ENCODE measurements around the gene FOXO6.

The FOXO6 gene

DNA sequence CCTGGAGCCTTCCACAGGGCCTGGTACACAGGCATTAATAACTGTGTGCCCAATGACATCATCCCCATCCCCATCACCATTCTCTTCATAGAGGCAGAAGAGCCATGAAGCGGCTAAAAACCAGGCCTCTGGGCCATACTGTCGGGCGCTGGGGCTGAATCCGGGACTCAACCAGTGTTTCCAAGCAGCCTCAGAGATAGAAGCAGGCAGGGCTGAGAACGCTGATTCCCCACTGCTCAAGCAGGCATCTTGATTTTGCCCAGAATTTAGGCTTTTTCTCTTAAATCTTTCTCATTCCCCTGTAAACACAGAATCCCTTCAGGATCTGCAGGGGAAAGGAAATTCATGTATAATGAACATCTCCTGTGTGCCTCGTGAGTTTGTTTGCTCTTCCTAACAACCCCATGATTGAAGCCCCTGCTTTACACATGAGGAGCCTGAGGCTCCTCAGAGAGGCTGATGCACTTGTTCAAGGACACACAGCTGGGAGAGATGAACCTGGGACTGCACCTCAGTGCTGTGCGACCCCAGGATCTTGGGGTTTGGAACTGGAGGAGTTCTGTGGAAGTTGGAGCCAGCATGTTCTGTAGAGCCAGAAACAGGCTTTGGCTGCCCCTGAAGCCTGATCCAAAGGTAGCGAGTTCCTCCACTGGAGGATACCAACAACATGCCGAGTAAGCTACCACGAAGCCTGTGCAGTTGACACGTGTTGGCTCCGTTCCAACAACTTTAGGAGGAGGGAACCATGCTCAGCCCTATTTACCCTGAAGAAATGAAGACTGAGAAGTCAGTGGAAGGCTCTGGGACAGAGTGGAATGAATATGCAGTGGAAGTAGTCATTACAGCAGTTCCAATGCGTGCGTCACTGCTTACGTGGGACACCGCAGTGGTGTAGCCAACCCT, 67.8 kb downstream of the FOXO6 start:
- DNase-seq = no peak

DNA sequence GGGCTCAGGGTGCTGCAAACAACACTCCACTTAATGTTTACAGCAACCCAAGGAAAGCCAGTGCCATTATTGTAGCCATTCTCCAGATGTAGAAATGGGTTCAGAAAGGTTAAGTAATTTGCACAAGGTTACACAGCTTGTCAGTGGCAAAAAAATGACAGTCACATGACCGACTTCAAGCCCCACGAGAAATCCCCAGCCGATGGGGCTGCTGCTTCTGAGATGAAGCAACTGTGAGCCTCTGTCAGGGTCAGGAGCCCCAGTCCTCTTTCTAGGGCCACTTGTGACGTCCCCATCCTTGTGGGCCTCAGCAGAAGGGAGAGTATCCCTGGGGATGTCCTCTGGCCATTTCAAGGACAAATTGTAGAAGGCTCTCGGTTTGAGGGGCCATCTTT, 68.4 kb downstream of the FOXO6 start:
- no peak for DNase-seq

DNA sequence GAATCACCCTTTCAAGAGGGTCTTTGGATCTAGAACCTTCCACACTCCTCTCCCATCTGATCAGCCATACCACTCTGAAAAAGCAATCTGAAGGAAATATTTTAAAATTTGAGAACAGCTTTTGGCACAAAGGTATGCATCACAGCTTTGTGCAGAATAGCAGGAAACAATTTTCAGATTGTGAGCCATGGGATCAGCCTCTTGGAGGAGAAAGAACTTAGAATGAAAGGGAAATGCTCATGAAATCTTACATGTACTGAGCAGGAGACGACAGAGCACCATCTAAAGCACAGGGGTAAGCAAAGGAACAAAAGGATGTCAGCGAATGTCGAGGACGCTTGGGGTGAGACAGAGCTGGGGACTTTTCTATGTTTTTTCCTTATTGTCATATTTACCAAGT, 68.8 kb downstream of the FOXO6 start:
- DNase-seq = no peak

DNA sequence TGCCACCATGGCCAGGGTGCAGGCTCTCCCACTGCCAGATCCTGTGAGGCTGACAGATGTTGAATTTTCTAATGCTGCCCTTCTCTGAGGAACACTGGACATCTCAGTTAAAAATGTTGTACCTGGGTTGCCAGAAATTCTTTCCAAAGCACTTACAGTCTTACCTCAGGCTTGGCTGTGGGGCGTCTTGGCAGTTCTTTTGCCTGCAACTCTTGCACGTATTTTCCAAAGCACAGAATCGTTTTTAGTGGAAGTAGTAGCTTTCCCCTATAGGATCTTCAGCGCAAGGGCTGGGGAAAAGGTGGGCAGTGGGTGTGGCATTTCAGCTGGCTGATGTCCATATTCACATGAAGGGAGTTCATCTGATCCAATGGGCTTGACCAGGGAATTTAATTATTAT, 69.3 kb downstream of the FOXO6 start:
- no peak for DNase-seq

DNA sequence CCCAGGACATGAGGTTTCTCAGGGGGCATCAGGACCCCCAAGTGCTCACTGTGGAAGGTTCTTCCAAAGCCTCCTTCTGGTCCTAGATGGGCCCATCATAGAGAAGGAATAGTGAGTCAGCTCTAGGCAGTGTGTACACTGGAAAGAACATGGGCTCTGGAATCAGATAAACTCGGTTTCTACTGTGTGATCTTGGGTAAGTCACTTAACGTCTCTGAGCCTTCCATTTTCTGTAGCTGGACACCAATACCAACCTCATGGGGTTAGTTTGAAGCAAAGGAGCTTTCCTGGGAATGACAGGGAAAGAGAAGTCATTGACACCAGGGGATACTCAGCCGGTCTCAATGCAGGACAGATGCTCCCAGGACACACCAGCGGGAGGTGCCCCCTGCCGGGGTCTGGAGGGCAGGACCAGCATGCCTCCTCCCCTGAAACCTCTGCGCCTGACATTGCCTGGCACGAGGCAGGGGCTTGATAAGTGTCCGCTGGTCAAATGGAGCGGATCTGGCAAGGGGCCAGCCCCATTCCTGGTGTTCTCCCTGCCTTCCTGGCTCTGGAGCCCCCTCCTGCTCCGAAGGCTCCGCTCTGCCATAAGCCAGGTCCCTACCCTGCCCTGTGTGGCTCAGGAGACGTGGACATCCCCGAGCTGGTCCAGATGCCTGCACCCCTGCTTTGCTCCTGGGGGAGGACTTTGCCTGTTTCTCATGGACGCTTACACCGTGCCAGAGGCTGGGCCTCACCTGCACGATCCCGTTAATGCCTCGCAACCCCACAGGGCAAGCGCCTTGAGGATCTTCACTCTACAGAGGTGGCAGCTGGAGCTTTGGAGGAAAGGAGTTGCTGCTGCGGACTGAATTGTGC, 70.5 kb downstream of the FOXO6 start:
- peak; percentile 34 for DNase-seq

Data from NCI-H146 (cell line).